GM12878 (cell line): ENCODE data around the gene SPRY4. TPM values are rescaled to one million over a fixed set of nuclear protein-coding genes. Genes with fewer than 3 reads are reported as not detected.

ENCODE experiments used
- ATAC-seq: fragments of 200-7000 bp; cut with Tn5 transposase; 3 replicates; pipeline ENCODE4 v1.9.1; 2020; ENCODE audit warnings: mild to moderate bottlenecking, moderate library complexity
- BruUV-seq: library from RNA; stranded (reverse); fragments of 400-500 nt; replicated peaks from 2 replicates; lab custom pipeline; 2021; lab: Mats Ljungman, UMichigan
- CTCF ChIA-PET: fragments of 300-600 bp; sonication (Branson Sonifier 250); formaldehyde crosslinking; extraction: SDS; loops from one replicate; lab custom pipeline; 2021; ENCODE audit warnings: inconsistent platforms; lab: Yijun Ruan, JAX
- POLR2A ChIA-PET: fragments of 350-600 bp; formaldehyde crosslinking; extraction: SDS; loops from one replicate; lab custom pipeline; 2021; ENCODE audit warnings: inconsistent platforms; lab: Charles Lee
- RAD21 ChIA-PET: fragments of 300-600 bp; sonication (Branson Sonifier 250); formaldehyde crosslinking; loops from one replicate; lab custom pipeline; 2023; ENCODE audit warnings: antibody characterized with exemption; ENCODE audit not compliant: unreplicated experiment; lab: Charles Lee
- SMC1A ChIA-PET: fragments of 300-600 bp; sonication (Branson Sonifier 250); formaldehyde crosslinking; loops from one replicate; lab custom pipeline; 2023; ENCODE audit not compliant: unreplicated experiment, uncharacterized antibody; lab: Charles Lee
- DNase-seq: peaks from one replicate; pipeline ENCODE4 v3.0.0-alpha.2; 2011; ENCODE audit warnings: low read depth, low spot score
- FAIRE-seq: peaks from 3 replicates; lab custom pipeline; 2011; peaks lifted over from hg19 to GRCh38; lab: Jason Lieb, UNC
- H2AFZ ChIP-seq: 2 replicates; pipeline ENCODE4 v1.6.0; 2011; ENCODE audit warnings: low read depth, low read length, control low read depth; ENCODE audit not compliant: control insufficient read depth
- H3K27ac ChIP-seq: 2 replicates; pipeline ENCODE4 v1.5.1; 2011; ENCODE audit warnings: control low read depth; ENCODE audit not compliant: control insufficient read depth, insufficient read depth
- H3K27me3 ChIP-seq, 2 experiments: replicated peaks in 1 of 2; 2 replicates each; pipeline versions ENCODE4 v1.6.0 to v1.6.1; 2011; ENCODE audit warnings: low read length in 1 of 2; ENCODE audit not compliant: control insufficient read depth in 2 of 2, insufficient read depth in 2 of 2
- H3K36me3 ChIP-seq, 2 experiments: 2 replicates each; pipeline ENCODE4 v1.5.1; 2011; ENCODE audit warnings: low read length in 1 of 2; ENCODE audit not compliant: control insufficient read depth in 2 of 2, insufficient read depth in 2 of 2
- H3K4me1 ChIP-seq: 2 replicates; pipeline ENCODE4 v1.6.1; 2011; ENCODE audit warnings: mild to moderate bottlenecking, low read length, moderate library complexity, mixed read lengths; ENCODE audit not compliant: control insufficient read depth, insufficient read depth
- H3K4me2 ChIP-seq: 2 replicates; pipeline ENCODE4 v1.6.0; 2011; ENCODE audit warnings: control low read depth; ENCODE audit not compliant: control insufficient read depth, insufficient read depth
- H3K4me3 ChIP-seq: fragments of 200-600 bp; sonication (generic); 2 replicates; pipeline ENCODE4 v1.5.1; 2016
- H3K79me2 ChIP-seq: 2 replicates; pipeline ENCODE4 v1.6.0; 2011; ENCODE audit warnings: low read length; ENCODE audit not compliant: control insufficient read depth, insufficient read depth
- H3K9ac ChIP-seq: 2 replicates; pipeline ENCODE4 v1.8.0; 2011; ENCODE audit warnings: low read length, control low read depth, mixed read lengths; ENCODE audit not compliant: control insufficient read depth, insufficient read depth
- H3K9me3 ChIP-seq: replicated peaks from 3 replicates; pipeline ENCODE4 v1.5.1; 2011; ENCODE audit warnings: mild to moderate bottlenecking, low read length; ENCODE audit not compliant: control insufficient read depth, insufficient read depth
- H4K20me1 ChIP-seq: 2 replicates; pipeline ENCODE4 v1.6.0; 2011; ENCODE audit not compliant: control insufficient read depth, insufficient read depth
- ASH2L ChIP-seq: fragments of 300-600, 200-600 bp; sonication (generic); IDR thresholded peaks from 2 replicates; pipeline ENCODE4 v1.6.1; 2017; ENCODE audit warnings: low read depth, mild to moderate bottlenecking, borderline replicate concordance
- BHLHE40 ChIP-seq, 2 experiments: fragments of 450-650 bp in 1 of 2; IDR thresholded peaks; 2 replicates each; pipeline ENCODE4 v1.6.1; 2011 to 2017; ENCODE audit warnings: low read depth in 2 of 2, borderline replicate concordance in 1 of 2, improper control_type of control experiment in 1 of 2, low read length in 1 of 2, mild to moderate bottlenecking in 1 of 2
- IKZF1 ChIP-seq: fragments of 450-650 bp; conservative IDR thresholded peaks from 2 replicates; pipeline ENCODE4 v1.6.1; 2017; ENCODE audit warnings: antibody characterized with exemption, mild to moderate bottlenecking
- SMAD5 ChIP-seq: IDR thresholded peaks from 2 replicates; pipeline ENCODE4 v1.6.1; 2016; ENCODE audit warnings: antibody characterized with exemption, low read depth
- SP1 ChIP-seq: IDR thresholded peaks from one replicate; pipeline ENCODE4 v1.6.1; 2011; ENCODE audit warnings: low read depth, low read length
- SREBF1 ChIP-seq: IDR thresholded peaks from 2 replicates; pipeline ENCODE4 v1.6.1; 2012; ENCODE audit warnings: mild to moderate bottlenecking, low read length
- WGBS: methylation state at CpG from one replicate; pipeline ENCODE4 v1.1.6; 2016; ENCODE audit warnings: low lambda C conversion rate; ENCODE audit not compliant: insufficient replicate concordance, insufficient coverage; ENCODE audit errors: missing lambda C conversion rate; 5-methylcytosine and 5-hydroxymethylcytosine counted together
- in situ Hi-C: fragments of 300-500 bp; cut with MboI; formaldehyde crosslinking; loops from 9 replicates; pipeline ENCODE4 v1.14.3; 2018; ENCODE audit warnings: mixed read lengths
- intact Hi-C: fragments of 100-400 bp; cut with micrococcal nuclease; formaldehyde crosslinking; loops from one replicate; pipeline ENCODE4 v1.14.2; 2022; ENCODE audit not compliant: unreplicated experiment
- polyA plus RNA-seq, 11 experiments: library from polyadenylated mRNA; depleted of rRNA in 4 of 11; unstranded in 6 of 11; stranded (reverse) in 5 of 11; fragments of >200 nt; fragmentation: Nextera tagmentation in 4 of 11; fragmentation: Illumina TruSeq in 1 of 11; extraction: Ambion mirVana in 4 of 11; extraction: Trizol in 1 of 11; gene quantifications; 1 replicate in 1 of 11; 2 replicates in 10 of 11; pipeline versions ENCODE4 v1.2.1 to v1.2.3, GENCODE V29; 2011 to 2016; ENCODE audit warnings: inconsistent platforms in 2 of 11, missing spikeins in 2 of 11, low read depth in 1 of 11
- total RNA-seq, 4 experiments: library from RNA; depleted of rRNA in 3 of 4; stranded (reverse); fragments of >200 nt in 3 of 4; fragmentation: Illumina TruSeq in 1 of 4; extraction: Trizol in 1 of 4; gene quantifications; 2 replicates each; pipeline versions ENCODE4 v1.2.1 to v1.2.3, GENCODE V29; 2013 to 2021
- TF ChIP-seq, protein P1 (sequence below): fragments of 450-650 bp; IDR thresholded peaks from 2 replicates; pipeline ENCODE4 v1.6.1; 2017; ENCODE audit warnings: mild to moderate bottlenecking, moderate library complexity
- TF ChIP-seq, protein P2 (sequence below): fragments of 450-650 bp; IDR thresholded peaks from 2 replicates; pipeline ENCODE4 v1.6.1; 2016; ENCODE audit warnings: mild to moderate bottlenecking
- TF ChIP-seq, protein P3 (sequence below): fragments of 450-650 bp; IDR thresholded peaks from 2 replicates; pipeline ENCODE4 v1.6.1; 2018; ENCODE audit warnings: mild to moderate bottlenecking, low read depth, moderate library complexity; ENCODE audit not compliant: partially characterized antibody
- TF ChIP-seq, protein P4 (sequence below): fragments of 450-650 bp; IDR thresholded peaks from 2 replicates; pipeline ENCODE4 v1.6.1; 2017; ENCODE audit warnings: mild to moderate bottlenecking

Gene SPRY4
- total and polyA plus RNA-seq, 10 of the 15 experiments (the other 5 are each of a cell fraction or from before 2014, with no cell fraction given) = 0.04 to 1.4 (median 0.18) TPM; not detected in 1

DNA sequence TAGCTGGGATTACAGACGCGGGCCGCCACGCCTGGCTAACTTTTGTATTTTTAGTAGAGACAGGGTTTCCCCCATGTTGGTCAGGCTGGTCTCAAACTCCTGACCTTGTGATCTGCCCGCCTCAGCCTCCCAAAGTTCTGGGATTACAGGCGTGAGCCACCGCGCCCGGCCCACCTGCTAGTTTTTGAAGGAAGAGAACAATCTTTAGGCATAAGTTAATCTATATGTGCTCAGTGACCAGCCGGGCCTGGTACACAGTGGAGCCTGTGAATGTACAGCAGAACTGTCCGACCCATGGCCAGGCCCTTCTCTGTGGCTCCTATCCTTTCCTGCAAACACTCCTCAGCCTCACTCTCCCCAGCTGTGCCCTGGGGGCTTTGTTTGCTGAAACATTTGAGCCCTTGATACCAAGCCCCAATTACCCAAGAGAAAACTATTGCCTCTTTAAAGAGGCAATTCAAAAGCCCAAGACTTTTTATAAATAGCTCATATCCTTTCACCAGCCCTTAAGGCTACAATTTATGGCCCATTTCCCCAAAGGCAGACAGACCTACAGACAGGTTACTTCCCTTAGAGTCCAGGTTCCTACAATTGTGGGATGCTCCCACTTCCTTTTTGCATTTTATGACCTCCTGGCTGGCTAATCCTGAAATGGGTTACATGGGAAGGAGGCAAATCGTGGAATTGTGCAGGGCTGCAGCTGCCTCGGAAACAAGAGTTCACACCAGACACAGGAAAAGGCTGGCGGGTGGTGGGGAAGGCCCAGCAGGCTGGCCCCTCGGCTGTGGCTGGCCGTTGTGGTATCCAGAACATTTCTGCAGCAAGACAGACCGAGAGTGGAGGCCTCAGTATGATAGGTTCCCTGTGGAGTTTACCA is 37.5 kb downstream of the SPRY4 start (continued):
- TF ChIP-seq, protein P1, sequence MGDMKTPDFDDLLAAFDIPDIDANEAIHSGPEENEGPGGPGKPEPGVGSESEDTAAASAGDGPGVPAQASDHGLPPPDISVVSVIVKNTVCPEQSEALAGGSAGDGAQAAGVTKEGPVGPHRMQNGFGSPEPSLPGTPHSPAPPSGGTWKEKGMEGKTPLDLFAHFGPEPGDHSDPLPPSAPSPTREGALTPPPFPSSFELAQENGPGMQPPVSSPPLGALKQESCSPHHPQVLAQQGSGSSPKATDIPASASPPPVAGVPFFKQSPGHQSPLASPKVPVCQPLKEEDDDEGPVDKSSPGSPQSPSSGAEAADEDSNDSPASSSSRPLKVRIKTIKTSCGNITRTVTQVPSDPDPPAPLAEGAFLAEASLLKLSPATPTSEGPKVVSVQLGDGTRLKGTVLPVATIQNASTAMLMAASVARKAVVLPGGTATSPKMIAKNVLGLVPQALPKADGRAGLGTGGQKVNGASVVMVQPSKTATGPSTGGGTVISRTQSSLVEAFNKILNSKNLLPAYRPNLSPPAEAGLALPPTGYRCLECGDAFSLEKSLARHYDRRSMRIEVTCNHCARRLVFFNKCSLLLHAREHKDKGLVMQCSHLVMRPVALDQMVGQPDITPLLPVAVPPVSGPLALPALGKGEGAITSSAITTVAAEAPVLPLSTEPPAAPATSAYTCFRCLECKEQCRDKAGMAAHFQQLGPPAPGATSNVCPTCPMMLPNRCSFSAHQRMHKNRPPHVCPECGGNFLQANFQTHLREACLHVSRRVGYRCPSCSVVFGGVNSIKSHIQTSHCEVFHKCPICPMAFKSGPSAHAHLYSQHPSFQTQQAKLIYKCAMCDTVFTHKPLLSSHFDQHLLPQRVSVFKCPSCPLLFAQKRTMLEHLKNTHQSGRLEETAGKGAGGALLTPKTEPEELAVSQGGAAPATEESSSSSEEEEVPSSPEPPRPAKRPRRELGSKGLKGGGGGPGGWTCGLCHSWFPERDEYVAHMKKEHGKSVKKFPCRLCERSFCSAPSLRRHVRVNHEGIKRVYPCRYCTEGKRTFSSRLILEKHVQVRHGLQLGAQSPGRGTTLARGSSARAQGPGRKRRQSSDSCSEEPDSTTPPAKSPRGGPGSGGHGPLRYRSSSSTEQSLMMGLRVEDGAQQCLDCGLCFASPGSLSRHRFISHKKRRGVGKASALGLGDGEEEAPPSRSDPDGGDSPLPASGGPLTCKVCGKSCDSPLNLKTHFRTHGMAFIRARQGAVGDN = no peak
- TF ChIP-seq, all 136 proteins: peak for 4

DNA sequence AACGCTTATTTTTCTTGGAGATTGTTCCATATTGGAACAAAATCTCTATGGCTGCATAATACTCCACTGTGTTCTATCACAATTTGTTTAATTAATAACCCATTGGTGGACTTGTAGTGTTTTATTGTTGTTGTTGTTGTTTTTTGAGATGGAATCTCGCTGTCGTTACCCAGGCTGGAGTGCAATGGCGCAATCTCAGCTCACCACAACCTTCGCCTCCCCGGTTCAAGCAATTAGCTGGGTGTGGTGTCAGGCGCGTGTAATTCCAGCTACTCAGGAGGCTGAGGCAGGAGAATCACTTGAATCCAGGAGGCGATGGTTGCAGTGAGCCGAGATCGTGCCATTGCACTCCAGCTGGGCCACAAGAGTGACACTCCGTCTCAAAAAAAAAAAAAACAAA is 38.7 kb downstream of the SPRY4 start:
- intact Hi-C loops = no loop called here
- POLR2A ChIA-PET = no interaction called here
- whole genome bisulfite sequencing = 89% methylated on average over 12 of the region's 12 CpGs
- TF ChIP-seq SMAD5 = no peak
- no peak for TF ChIP-seq ASH2L
- TF ChIP-seq, protein P2, sequence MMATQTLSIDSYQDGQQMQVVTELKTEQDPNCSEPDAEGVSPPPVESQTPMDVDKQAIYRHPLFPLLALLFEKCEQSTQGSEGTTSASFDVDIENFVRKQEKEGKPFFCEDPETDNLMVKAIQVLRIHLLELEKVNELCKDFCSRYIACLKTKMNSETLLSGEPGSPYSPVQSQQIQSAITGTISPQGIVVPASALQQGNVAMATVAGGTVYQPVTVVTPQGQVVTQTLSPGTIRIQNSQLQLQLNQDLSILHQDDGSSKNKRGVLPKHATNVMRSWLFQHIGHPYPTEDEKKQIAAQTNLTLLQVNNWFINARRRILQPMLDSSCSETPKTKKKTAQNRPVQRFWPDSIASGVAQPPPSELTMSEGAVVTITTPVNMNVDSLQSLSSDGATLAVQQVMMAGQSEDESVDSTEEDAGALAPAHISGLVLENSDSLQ = no peak
- no peak for TF ChIP-seq SREBF1
- TF ChIP-seq, protein P3, sequence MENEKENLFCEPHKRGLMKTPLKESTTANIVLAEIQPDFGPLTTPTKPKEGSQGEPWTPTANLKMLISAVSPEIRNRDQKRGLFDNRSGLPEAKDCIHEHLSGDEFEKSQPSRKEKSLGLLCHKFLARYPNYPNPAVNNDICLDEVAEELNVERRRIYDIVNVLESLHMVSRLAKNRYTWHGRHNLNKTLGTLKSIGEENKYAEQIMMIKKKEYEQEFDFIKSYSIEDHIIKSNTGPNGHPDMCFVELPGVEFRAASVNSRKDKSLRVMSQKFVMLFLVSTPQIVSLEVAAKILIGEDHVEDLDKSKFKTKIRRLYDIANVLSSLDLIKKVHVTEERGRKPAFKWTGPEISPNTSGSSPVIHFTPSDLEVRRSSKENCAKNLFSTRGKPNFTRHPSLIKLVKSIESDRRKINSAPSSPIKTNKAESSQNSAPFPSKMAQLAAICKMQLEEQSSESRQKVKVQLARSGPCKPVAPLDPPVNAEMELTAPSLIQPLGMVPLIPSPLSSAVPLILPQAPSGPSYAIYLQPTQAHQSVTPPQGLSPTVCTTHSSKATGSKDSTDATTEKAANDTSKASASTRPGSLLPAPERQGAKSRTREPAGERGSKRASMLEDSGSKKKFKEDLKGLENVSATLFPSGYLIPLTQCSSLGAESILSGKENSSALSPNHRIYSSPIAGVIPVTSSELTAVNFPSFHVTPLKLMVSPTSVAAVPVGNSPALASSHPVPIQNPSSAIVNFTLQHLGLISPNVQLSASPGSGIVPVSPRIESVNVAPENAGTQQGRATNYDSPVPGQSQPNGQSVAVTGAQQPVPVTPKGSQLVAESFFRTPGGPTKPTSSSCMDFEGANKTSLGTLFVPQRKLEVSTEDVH = no peak
- no peak for TF ChIP-seq SP1
- TF ChIP-seq IKZF1 = no peak
- TF ChIP-seq, protein P4, sequence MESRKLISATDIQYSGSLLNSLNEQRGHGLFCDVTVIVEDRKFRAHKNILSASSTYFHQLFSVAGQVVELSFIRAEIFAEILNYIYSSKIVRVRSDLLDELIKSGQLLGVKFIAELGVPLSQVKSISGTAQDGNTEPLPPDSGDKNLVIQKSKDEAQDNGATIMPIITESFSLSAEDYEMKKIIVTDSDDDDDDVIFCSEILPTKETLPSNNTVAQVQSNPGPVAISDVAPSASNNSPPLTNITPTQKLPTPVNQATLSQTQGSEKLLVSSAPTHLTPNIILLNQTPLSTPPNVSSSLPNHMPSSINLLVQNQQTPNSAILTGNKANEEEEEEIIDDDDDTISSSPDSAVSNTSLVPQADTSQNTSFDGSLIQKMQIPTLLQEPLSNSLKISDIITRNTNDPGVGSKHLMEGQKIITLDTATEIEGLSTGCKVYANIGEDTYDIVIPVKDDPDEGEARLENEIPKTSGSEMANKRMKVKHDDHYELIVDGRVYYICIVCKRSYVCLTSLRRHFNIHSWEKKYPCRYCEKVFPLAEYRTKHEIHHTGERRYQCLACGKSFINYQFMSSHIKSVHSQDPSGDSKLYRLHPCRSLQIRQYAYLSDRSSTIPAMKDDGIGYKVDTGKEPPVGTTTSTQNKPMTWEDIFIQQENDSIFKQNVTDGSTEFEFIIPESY = no peak
- no peak for TF ChIP-seq BHLHE40 (IDR thresholded peaks at IDR 0.05; ENCODE audit: borderline replicate concordance in 1 of 2, low read depth in 2 of 2, low read length in 1 of 2)

More for the DNA sequence above, 38.7 kb downstream of the SPRY4 start:
- no peaks in the 10 kb centered on the region for H3K27me3 ChIP-seq
- SMC1A ChIA-PET = interaction anchor here (1.2 kb wide), 1 partner anchor 10 kb away, joined by 3 read pairs; no protein-coding TSS in a partner anchor
- DNase-seq (no peak), FAIRE-seq (no peak), ATAC-seq (no peak)
- no peak overlapping the region for H3K9ac ChIP-seq
- H3K4me1 ChIP-seq = peaks cover 7% of the 10 kb centered on the region
- RAD21 ChIA-PET = interaction anchor here (0.7 kb wide), 1 partner anchor 262 kb away, joined by 3 read pairs; no protein-coding TSS in a partner anchor
- H3K9me3 ChIP-seq = no peaks in the 10 kb centered on the region
- H3K4me2 ChIP-seq = no peak overlapping the region
- H4K20me1 ChIP-seq = no peaks in the 10 kb centered on the region
- H2AFZ ChIP-seq = no peak overlapping the region
- no peaks in the 10 kb centered on the region for H3K36me3 ChIP-seq
- no TSS peak for BruUV-seq
- H3K79me2 ChIP-seq = no peaks in the 10 kb centered on the region
- no peak overlapping the region for H3K27ac ChIP-seq
- in situ Hi-C loops = no loop called here
- CTCF ChIA-PET = no interaction called here
- no peak overlapping the region for H3K4me3 ChIP-seq
